CD4-positive, CD25-positive, alpha-beta regulatory T cell (primary cell): ENCODE results near the gene NCAM1. TPM values are rescaled to one million over a fixed set of nuclear protein-coding genes. Genes with fewer than 3 reads are reported as not detected.
"Not testable (repeated sequence)": the region's sequence is repeated elsewhere in the genome, so short reads cannot be mapped to it uniquely, and the experiment has no call there.

Source experiments
- ATAC-seq, 2 donors: fragments of 150-1000 bp; cut with Tn5 transposase; one replicate each; pipeline ENCODE4 v1.10.0; 2021; ENCODE audit warnings: low read depth in 2 of 2, moderate number of reproducible peaks in 2 of 2, moderate library complexity in 1 of 2
- DNase-seq, 3 donors: peaks; one replicate each; pipeline versions ENCODE4 v3.0.0 to v3.0.0-alpha.2; 2012 to 2022; ENCODE audit warnings: mixed read lengths in 1 of 3
- H3K27ac ChIP-seq: one replicate; pipeline ENCODE4 v1.7.0; 2013; ENCODE audit warnings: mild to moderate bottlenecking, low read length; ENCODE audit not compliant: insufficient read depth, poor library complexity, severe bottlenecking
- H3K27me3 ChIP-seq: one replicate; pipeline ENCODE4 v1.7.0; 2013; ENCODE audit warnings: low read length; ENCODE audit not compliant: control insufficient read depth, insufficient read depth
- H3K36me3 ChIP-seq: one replicate; pipeline ENCODE4 v1.7.0; 2013; ENCODE audit warnings: mild to moderate bottlenecking, low read length, moderate library complexity; ENCODE audit not compliant: control insufficient read depth, insufficient read depth
- H3K4me1 ChIP-seq: 2 replicates; pipeline ENCODE4 v1.7.0; 2013; ENCODE audit warnings: mild to moderate bottlenecking, low read length; ENCODE audit not compliant: insufficient read depth, control insufficient read depth, poor library complexity, severe bottlenecking
- H3K4me3 ChIP-seq: one replicate; pipeline ENCODE4 v1.7.0; 2013; ENCODE audit warnings: low read depth, mild to moderate bottlenecking, low read length, moderate library complexity
- H3K9me3 ChIP-seq, 2 experiments: 1 replicate in 1 of 2; 2 replicates in 1 of 2; pipeline ENCODE4 v1.7.0; 2013; ENCODE audit warnings: low read length in 2 of 2, mild to moderate bottlenecking in 1 of 2, moderate library complexity in 1 of 2; ENCODE audit not compliant: control insufficient read depth in 2 of 2
- H3K27ac Mint-ChIP-seq, 3 donors: one replicate each; pipeline ENCODE4 v1.8.0; 2020 to 2022; ENCODE audit warnings: mild to moderate bottlenecking in 3 of 3, mixed read lengths in 3 of 3, moderate library complexity in 2 of 3
- H3K27me3 Mint-ChIP-seq: one replicate; pipeline ENCODE4 v1.8.0; 2022; ENCODE audit warnings: mild to moderate bottlenecking, mixed read lengths
- H3K36me3 Mint-ChIP-seq: one replicate; pipeline ENCODE4 v1.8.0; 2020; ENCODE audit warnings: mixed read lengths
- H3K4me1 Mint-ChIP-seq, 4 donors: one replicate each; pipeline ENCODE4 v1.8.0; 2020 to 2022; ENCODE audit warnings: mixed read lengths in 4 of 4, mild to moderate bottlenecking in 1 of 4
- H3K4me3 Mint-ChIP-seq, 4 donors: one replicate each; pipeline ENCODE4 v1.8.0; 2020 to 2022; ENCODE audit warnings: mild to moderate bottlenecking in 4 of 4, mixed read lengths in 4 of 4, moderate library complexity in 3 of 4
- H3K9me3 Mint-ChIP-seq, 7 donors: one replicate each; pipeline ENCODE4 v1.8.0; 2020 to 2022; ENCODE audit warnings: mixed read lengths in 7 of 7, mild to moderate bottlenecking in 3 of 7, moderate library complexity in 2 of 7
- polyA plus RNA-seq, 4 donors: library from polyadenylated mRNA; unstranded; fragments of 300-500 nt; fragmentation: Illumina TruSeq; gene quantifications; one replicate each; pipeline ENCODE4 v1.2.3, GENCODE V29; 2021
- total RNA-seq: library from RNA; stranded (reverse); gene quantifications from one replicate; pipeline ENCODE4 v1.2.3, GENCODE V29; 2022

The NCAM1 gene
- total and polyA plus RNA-seq, 5 donors from 2014 or later: 0.03 to 0.79 (median 0.11) TPM; not detected in 1

GRCh38 chr11:113298496-113298895 lies 337.3 kb downstream of the NCAM1 start:
- not testable (repeated sequence) for H3K4me3 Mint-ChIP-seq, ATAC-seq, H3K9me3 ChIP-seq, DNase-seq, H3K36me3 Mint-ChIP-seq, H3K4me3 ChIP-seq, H3K9me3 Mint-ChIP-seq, H3K27ac ChIP-seq, H3K27ac Mint-ChIP-seq, H3K4me1 ChIP-seq, H3K36me3 ChIP-seq, H3K4me1 Mint-ChIP-seq, H3K27me3 ChIP-seq
- H3K27me3 Mint-ChIP-seq: peaks cover 48% of the 10 kb centered on the region

DNA sequence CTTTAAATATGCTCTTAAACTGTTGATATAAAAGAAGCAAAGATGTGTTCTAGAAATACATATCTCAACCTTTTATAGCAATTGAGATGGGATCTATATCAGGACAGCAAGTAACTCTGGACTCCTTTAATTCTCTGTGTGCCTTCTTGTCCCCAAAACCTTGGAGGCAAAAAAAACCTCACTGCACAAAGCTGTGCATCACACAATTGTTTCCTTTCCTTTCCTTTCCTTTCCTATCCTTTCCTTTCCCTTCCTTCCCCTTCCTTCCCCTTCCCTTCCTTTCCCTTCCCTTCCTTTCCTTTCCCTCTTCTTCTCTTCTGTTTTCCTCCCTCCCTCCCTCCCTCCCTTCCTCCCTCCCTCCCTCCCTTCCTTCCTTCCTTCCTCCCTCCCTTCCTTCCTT lies 343.7 kb downstream of the NCAM1 start:
- Histone ChIP-seq H3K36me3 (no peaks in the 10 kb centered on the region), H3K4me1 (no peaks in the 10 kb centered on the region), H3K27ac (no peak overlapping the region), H3K4me3 (no peak overlapping the region), H3K27me3 (no peaks in the 10 kb centered on the region), H3K9me3 (no peaks in the 10 kb centered on the region)
- ATAC-seq (no peak), DNase-seq (no peak)
- H3K27me3 Mint-ChIP-seq: peaks cover 27% of the 10 kb centered on the region
- no peaks in the 10 kb centered on the region for H3K9me3 Mint-ChIP-seq
- H3K36me3 Mint-ChIP-seq: no peaks in the 10 kb centered on the region
- no peak overlapping the region for H3K27ac Mint-ChIP-seq
- H3K4me3 Mint-ChIP-seq: no peak overlapping the region
- H3K4me1 Mint-ChIP-seq: peaks cover 0 to 5% (median 3%) of the 10 kb centered on the region in 4 donors

- Histone ChIP-seq H3K27ac (no peak overlapping the region), H3K27me3 (no peaks in the 10 kb centered on the region), H3K36me3 (no peaks in the 10 kb centered on the region), H3K9me3 (no peaks in the 10 kb centered on the region), H3K4me1 (no peaks in the 10 kb centered on the region), H3K4me3 (no peak overlapping the region)
- Mint-ChIP-seq H3K4me3 (no peak overlapping the region), H3K36me3 (no peaks in the 10 kb centered on the region), H3K9me3 (peaks cover 0 to 1% (median 0%) of the 10 kb centered on the region in 7 donors), H3K27ac (no peak overlapping the region), H3K27me3 (peaks cover 19% of the 10 kb centered on the region), H3K4me1 (peaks cover 0 to 5% (median 2%) of the 10 kb centered on the region in 4 donors)
- ATAC-seq (peak; percentile 87 to 90), DNase-seq (peak; percentile 53 to 70 (median 67))
Measured at GRCh38 chr11:113305440-113306336, 344.5 kb downstream of the NCAM1 start.

DNA sequence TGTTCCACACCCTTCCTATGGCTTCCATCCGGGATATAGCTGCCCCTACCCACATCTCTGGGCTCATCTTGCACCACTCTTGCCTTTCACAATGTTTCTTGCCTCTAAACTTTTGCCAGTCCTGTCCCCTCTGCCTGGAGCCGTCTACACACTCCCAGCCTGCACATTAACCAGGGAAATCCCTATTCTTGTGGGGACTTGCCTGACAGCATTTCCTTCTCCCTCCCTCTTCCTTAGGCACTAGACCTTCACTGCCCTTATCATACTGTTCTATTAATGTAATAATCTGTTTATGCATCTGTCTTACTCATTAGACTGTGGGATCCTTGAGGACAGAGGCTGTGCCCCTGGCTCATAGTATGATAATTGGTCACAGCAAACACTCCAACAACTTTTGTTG lies 347.4 kb downstream of the NCAM1 start:
- DNase-seq (no peak), ATAC-seq (no peak)
- H3K4me3 Mint-ChIP-seq: no peak overlapping the region
- no peaks in the 10 kb centered on the region for H3K9me3 ChIP-seq
- H3K4me1 ChIP-seq: peaks cover 2% of the 10 kb centered on the region
- peaks cover 0 to 1% (median 0%) of the 10 kb centered on the region in 7 donors for H3K9me3 Mint-ChIP-seq
- H3K36me3 ChIP-seq: no peaks in the 10 kb centered on the region
- H3K27me3 ChIP-seq: no peaks in the 10 kb centered on the region
- H3K4me3 ChIP-seq: no peak overlapping the region
- no peaks in the 10 kb centered on the region for H3K27me3 Mint-ChIP-seq
- peaks cover 0 to 12% (median 9%) of the 10 kb centered on the region in 4 donors for H3K4me1 Mint-ChIP-seq
- no peaks in the 10 kb centered on the region for H3K36me3 Mint-ChIP-seq
- H3K27ac Mint-ChIP-seq: peak overlapping the region in 1 of 3 donors; percentile 27
- H3K27ac ChIP-seq: no peak overlapping the region

DNA sequence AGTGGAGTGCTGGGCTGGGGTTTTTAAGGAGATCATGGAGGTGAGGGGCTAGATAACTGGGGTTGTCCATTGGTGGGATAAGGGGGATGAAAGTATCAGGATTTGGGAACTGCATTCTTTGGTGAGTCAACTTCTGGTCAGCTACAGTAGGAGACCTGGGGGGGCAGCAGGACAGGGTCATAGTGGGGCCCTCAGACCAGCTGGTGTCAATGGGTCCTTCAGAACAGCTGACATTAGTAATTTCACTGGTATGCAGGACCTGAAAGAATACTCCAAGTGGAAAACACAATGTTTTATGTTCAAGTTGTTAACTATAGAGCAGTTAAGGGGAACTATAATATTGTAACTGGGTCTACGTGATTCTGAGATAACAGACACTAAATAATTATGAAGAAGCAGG lies 350.3 kb downstream of the NCAM1 start:
- no peak for ATAC-seq
- no peaks in the 10 kb centered on the region for H3K36me3 Mint-ChIP-seq
- no peaks in the 10 kb centered on the region for H3K9me3 ChIP-seq
- peaks cover 0 to 1% (median 0%) of the 10 kb centered on the region in 7 donors for H3K9me3 Mint-ChIP-seq
- peaks cover 0 to 30% (median 24%) of the 10 kb centered on the region in 4 donors for H3K4me1 Mint-ChIP-seq
- H3K27ac Mint-ChIP-seq: peak overlapping the region in 1 of 3 donors; percentile 13
- H3K4me3 Mint-ChIP-seq: peak overlapping the region in 1 of 4 donors; percentile 79
- no peak overlapping the region for H3K27ac ChIP-seq
- peaks cover 13% of the 10 kb centered on the region for H3K4me1 ChIP-seq
- H3K27me3 Mint-ChIP-seq: no peaks in the 10 kb centered on the region
- no peaks in the 10 kb centered on the region for H3K27me3 ChIP-seq
- peaks cover 2% of the 10 kb centered on the region for H3K36me3 ChIP-seq
- no peak overlapping the region for H3K4me3 ChIP-seq
- DNase-seq: no peak

GRCh38 chr11:113313601-113314000 lies 352.4 kb downstream of the NCAM1 start:
- H3K4me3 Mint-ChIP-seq: peak overlapping the region; percentile 82 to 96 (median 90)
- H3K9me3 ChIP-seq: no peaks in the 10 kb centered on the region
- peak overlapping the region; percentile 89 to 96 (median 94) for H3K27ac Mint-ChIP-seq
- no peak for DNase-seq
- H3K4me1 ChIP-seq: peaks cover 13% of the 10 kb centered on the region
- no peak for ATAC-seq
- H3K27ac ChIP-seq: peak overlapping the region; percentile 90
- peaks cover 0 to 2% (median 0%) of the 10 kb centered on the region in 7 donors for H3K9me3 Mint-ChIP-seq
- H3K4me1 Mint-ChIP-seq: peaks cover 0 to 48% (median 32%) of the 10 kb centered on the region in 4 donors
- H3K27me3 Mint-ChIP-seq: no peaks in the 10 kb centered on the region
- peaks cover 13% of the 10 kb centered on the region for H3K36me3 ChIP-seq
- peak overlapping the region; percentile 88 for H3K4me3 ChIP-seq
- H3K27me3 ChIP-seq: no peaks in the 10 kb centered on the region
- peaks cover 14% of the 10 kb centered on the region for H3K36me3 Mint-ChIP-seq

DNA sequence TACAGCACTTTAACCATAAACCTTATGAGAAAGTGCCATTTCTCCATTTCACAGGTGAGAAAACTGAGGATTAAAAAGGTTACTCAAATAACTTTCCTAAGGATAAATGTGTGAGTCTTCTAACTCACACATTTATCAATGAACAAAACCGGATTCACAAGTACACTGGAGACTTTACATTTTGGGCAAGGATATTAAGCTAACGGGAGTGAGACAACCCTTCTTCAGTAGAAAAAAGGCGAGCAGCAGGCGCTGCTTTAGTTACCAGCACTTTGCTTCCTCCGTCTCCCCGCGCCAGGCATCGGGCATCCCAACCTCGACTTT lies 352.8 kb downstream of the NCAM1 start:
- Histone ChIP-seq H3K27ac (peak overlapping the region; percentile 90), H3K27me3 (no peaks in the 10 kb centered on the region), H3K36me3 (peaks cover 15% of the 10 kb centered on the region), H3K9me3 (no peaks in the 10 kb centered on the region), H3K4me1 (peaks cover 13% of the 10 kb centered on the region), H3K4me3 (peak overlapping the region; percentile 88)
- Mint-ChIP-seq H3K4me3 (peak overlapping the region; percentile 82 to 96 (median 90)), H3K36me3 (peaks cover 18% of the 10 kb centered on the region), H3K27me3 (no peaks in the 10 kb centered on the region), H3K27ac (peak overlapping the region; percentile 89 to 96 (median 94)), H3K9me3 (peaks cover 0 to 2% (median 0%) of the 10 kb centered on the region in 7 donors), H3K4me1 (peaks cover 0 to 52% (median 32%) of the 10 kb centered on the region in 4 donors)
- ATAC-seq (no peak), DNase-seq (no peak)
